HG03175 (cell line): Measurements from ENCODE around the gene UBTD2.
"Not testable (repeated sequence)": the region's sequence is repeated elsewhere in the genome, so short reads cannot be mapped to it uniquely, and the experiment has no call there.

Experiments
- ATAC-seq: cut with Tn5 transposase; IDR thresholded peaks from one replicate; pipeline ENCODE4 v1.9.1; 2021; ENCODE audit warnings: mild to moderate bottlenecking, moderate library complexity; ENCODE audit not compliant: unreplicated experiment

UBTD2 gene

GRCh38 chr5:172252501-172252900 lies 31.1 kb downstream of the UBTD2 start:
- ATAC-seq = no peak

GRCh38 chr5:172251419-172251818 lies 32.1 kb downstream of the UBTD2 start:
- no peak for ATAC-seq

- ATAC-seq = no peak
These were observed 34.9 kb downstream of the UBTD2 start for GRCh38 chr5:172248637-172249036.

GRCh38 chr5:172245703-172246125 lies 37.9 kb downstream of the UBTD2 start:
- ATAC-seq = no peak

- no peak for ATAC-seq
These were observed 38.5 kb downstream of the UBTD2 start for GRCh38 chr5:172245046-172245445.

- no peak for ATAC-seq
These were observed 40.3 kb downstream of the UBTD2 start for GRCh38 chr5:172243302-172243701.

- no peak for ATAC-seq
These were observed 45.2 kb downstream of the UBTD2 start for GRCh38 chr5:172238334-172238733.

GRCh38 chr5:172235827-172236736 lies 47.5 kb downstream of the UBTD2 start:
- no peak for ATAC-seq

GRCh38 chr5:172235132-172235780 lies 48.3 kb downstream of the UBTD2 start:
- peak; percentile 59 for ATAC-seq

GRCh38 chr5:172234031-172234430 lies 49.5 kb downstream of the UBTD2 start:
- ATAC-seq = no peak

- no peak for ATAC-seq
These were observed 53.7 kb downstream of the UBTD2 start for GRCh38 chr5:172229904-172230303.

- no peak for ATAC-seq
These were observed 58.6 kb downstream of the UBTD2 start for GRCh38 chr5:172224996-172225395.

- ATAC-seq = peak; percentile 82
These were observed 59.4 kb downstream of the UBTD2 start for GRCh38 chr5:172223901-172224873.

GRCh38 chr5:172219296-172219695 lies 64.3 kb downstream of the UBTD2 start:
- no peak for ATAC-seq

- ATAC-seq = no peak
These were observed 67.2 kb downstream of the UBTD2 start for GRCh38 chr5:172216345-172216744.

GRCh38 chr5:172213126-172213525 lies 70.4 kb downstream of the UBTD2 start:
- ATAC-seq = no peak

- no peak for ATAC-seq
These were observed 71.9 kb downstream of the UBTD2 start for GRCh38 chr5:172211676-172212075.

- ATAC-seq = no peak
These were observed 73.8 kb downstream of the UBTD2 start for GRCh38 chr5:172209714-172210113.

GRCh38 chr5:172207511-172207910 lies 76.1 kb downstream of the UBTD2 start:
- ATAC-seq = no peak

GRCh38 chr5:172205984-172206383 lies 77.6 kb downstream of the UBTD2 start:
- ATAC-seq = not testable (repeated sequence)

- ATAC-seq = no peak
These were observed 83.1 kb downstream of the UBTD2 start for GRCh38 chr5:172200476-172200875.
